ENCODE data around the gene HOXC9.

HOXC9 gene

DNA sequence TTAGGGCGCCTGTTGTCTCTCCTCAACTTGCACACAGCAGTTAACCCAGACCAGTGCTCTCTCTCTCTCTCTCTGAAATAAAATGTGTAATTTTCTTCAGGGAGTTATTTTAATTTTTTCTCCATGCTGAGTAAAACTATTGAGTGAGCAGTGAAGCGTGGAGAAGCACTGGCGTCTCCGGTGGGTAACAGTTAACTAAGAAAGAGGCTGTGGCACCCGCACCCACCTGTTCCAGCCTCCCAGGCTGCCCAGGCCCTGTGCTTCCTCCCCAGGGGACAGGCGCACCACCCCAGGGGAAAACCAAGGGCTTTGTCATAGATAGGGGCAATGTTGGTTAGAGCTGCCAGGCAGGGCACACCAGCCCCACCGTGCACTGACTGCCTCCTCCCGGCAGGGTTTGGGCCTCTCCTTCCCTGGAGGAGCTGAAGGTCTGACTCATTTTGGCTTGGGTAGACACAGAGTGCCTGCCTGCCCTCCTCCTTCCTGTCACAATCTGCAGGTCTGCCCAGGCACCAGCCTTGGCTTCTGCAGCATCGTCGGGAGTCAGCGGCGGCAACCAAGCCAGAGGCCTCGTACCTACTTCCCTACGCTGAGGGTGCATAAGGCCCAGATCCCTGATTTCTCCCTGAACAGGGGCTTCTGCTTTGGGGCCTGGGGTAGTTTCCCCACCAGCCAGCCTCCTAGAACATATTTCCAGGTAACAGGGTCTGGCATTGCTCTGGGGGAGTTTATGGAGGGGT is 36.8 kb downstream of the HOXC9 start:
- no peaks in the 10 kb centered on the region for H3K27me3 ChIP-seq (ENCODE audit: insufficient read depth, low read depth, severe bottlenecking)
- TF ChIP-seq, protein P1, sequence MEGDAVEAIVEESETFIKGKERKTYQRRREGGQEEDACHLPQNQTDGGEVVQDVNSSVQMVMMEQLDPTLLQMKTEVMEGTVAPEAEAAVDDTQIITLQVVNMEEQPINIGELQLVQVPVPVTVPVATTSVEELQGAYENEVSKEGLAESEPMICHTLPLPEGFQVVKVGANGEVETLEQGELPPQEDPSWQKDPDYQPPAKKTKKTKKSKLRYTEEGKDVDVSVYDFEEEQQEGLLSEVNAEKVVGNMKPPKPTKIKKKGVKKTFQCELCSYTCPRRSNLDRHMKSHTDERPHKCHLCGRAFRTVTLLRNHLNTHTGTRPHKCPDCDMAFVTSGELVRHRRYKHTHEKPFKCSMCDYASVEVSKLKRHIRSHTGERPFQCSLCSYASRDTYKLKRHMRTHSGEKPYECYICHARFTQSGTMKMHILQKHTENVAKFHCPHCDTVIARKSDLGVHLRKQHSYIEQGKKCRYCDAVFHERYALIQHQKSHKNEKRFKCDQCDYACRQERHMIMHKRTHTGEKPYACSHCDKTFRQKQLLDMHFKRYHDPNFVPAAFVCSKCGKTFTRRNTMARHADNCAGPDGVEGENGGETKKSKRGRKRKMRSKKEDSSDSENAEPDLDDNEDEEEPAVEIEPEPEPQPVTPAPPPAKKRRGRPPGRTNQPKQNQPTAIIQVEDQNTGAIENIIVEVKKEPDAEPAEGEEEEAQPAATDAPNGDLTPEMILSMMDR (IDR thresholded peaks at IDR 0.05; ENCODE audit: low read depth, low read length): no peak

GRCh38 chr12:54037360-54038283 is 37.7 kb downstream of the HOXC9 start:
- Histone ChIP-seq H3K4me3 (ENCODE audit: low read depth, low read length) (peak overlapping the region; percentile 46), H3K27me3 (ENCODE audit: insufficient read depth, low read depth, severe bottlenecking) (no peaks in the 10 kb centered on the region), H3K27ac (peak overlapping the region; percentile 90), H3K9me3 (ENCODE audit: severe bottlenecking) (no peaks in the 10 kb centered on the region), H3K36me3 (no peaks in the 10 kb centered on the region)
- DNase-seq: peak; percentile 83
- TF ChIP-seq, protein P1 (IDR thresholded peaks at IDR 0.05; ENCODE audit: low read depth, low read length): no peak

More for the DNA sequence above, 36.8 kb downstream of the HOXC9 start:
- Histone ChIP-seq H3K36me3 (no peaks in the 10 kb centered on the region), H3K4me3 (ENCODE audit: low read depth, low read length) (no peak overlapping the region), H3K27ac (peak overlapping the region; percentile 90), H3K9me3 (ENCODE audit: severe bottlenecking) (no peaks in the 10 kb centered on the region)
- peak; percentile 59 for DNase-seq

- no peaks in the 10 kb centered on the region for H3K27me3 ChIP-seq (ENCODE audit: insufficient read depth, low read depth, severe bottlenecking)
- peak overlapping the region; percentile 46 for H3K4me3 ChIP-seq (ENCODE audit: low read depth, low read length)
- peak overlapping the region; percentile 90 for H3K27ac ChIP-seq
- H3K9me3 ChIP-seq (ENCODE audit: severe bottlenecking): no peaks in the 10 kb centered on the region
- no peaks in the 10 kb centered on the region for H3K36me3 ChIP-seq
- no peak for DNase-seq
- TF ChIP-seq, protein P1 (IDR thresholded peaks at IDR 0.05; ENCODE audit: low read depth, low read length): no peak
Measured at GRCh38 chr12:54038284-54038870, 38.4 kb downstream of the HOXC9 start.

DNA sequence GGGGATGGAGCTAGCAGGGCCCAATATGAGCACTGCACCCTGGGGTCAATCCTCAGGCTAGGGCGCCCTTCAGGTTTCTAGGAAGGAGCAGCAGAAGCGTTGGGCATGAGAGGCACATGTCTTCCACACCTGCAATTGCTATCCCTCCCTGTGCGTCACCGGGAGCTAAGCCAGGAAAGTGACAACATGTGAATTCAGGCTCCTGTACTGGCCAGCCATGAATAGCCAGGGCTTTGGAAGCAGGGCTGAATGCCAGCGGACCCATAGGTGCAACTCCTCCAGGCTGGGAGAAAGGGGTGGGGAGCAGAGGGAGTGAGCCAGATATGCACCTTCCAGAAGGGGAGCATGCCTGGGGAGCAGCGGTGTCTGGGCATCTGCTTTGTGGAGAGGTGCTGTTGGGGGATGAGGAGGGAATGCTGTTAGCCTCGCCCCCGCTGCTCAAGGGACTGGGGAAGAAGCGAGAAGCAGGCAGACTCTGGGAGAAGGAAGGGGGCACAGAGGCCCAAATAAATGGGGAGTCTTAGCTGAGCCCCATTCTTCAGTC is 39.0 kb downstream of the HOXC9 start:
- Histone ChIP-seq H3K27me3 (ENCODE audit: insufficient read depth, low read depth, severe bottlenecking) (no peaks in the 10 kb centered on the region), H3K36me3 (no peaks in the 10 kb centered on the region), H3K4me3 (ENCODE audit: low read depth, low read length) (peak overlapping the region; percentile 46), H3K27ac (peak overlapping the region; percentile 90), H3K9me3 (ENCODE audit: severe bottlenecking) (no peaks in the 10 kb centered on the region)
- no peak for DNase-seq
- TF ChIP-seq, protein P1 (IDR thresholded peaks at IDR 0.05; ENCODE audit: low read depth, low read length): no peak

GRCh38 chr12:54039417-54040147 is 39.6 kb downstream of the HOXC9 start:
- Histone ChIP-seq H3K36me3 (no peaks in the 10 kb centered on the region), H3K9me3 (ENCODE audit: severe bottlenecking) (no peaks in the 10 kb centered on the region), H3K4me3 (ENCODE audit: low read depth, low read length) (no peak overlapping the region), H3K27ac (peak overlapping the region; percentile 90; the same call in 1 of the 2 replicates), H3K27me3 (ENCODE audit: insufficient read depth, low read depth, severe bottlenecking) (no peaks in the 10 kb centered on the region)
- no peak for DNase-seq
- TF ChIP-seq, protein P1 (IDR thresholded peaks at IDR 0.05; ENCODE audit: low read depth, low read length): no peak
